ENCODE measurements around the gene PRR15L. TPM values are rescaled to one million over a fixed set of nuclear protein-coding genes. Genes with fewer than 3 reads are reported as not detected.
"Not testable (repeated sequence)": the region's sequence is repeated elsewhere in the genome, so short reads cannot be mapped to it uniquely, and the experiment has no call there.

The PRR15L gene
- total and polyA plus RNA-seq, 7 donors: 0.04 to 0.17 TPM; not detected in 5

GRCh38 chr17:47924785-47925677, 32.7 kb downstream of the PRR15L start:
- Histone ChIP-seq H3K36me3 (ENCODE audit: insufficient read depth in 1 of 2, low read depth in 1 of 2) (peaks cover 0 to 89% of the 10 kb centered on the region in 2 donors), H3K4me1 (no peaks in the 10 kb centered on the region), H3K27me3 (ENCODE audit: insufficient read depth in 3 of 3, low read length in 2 of 3) (no peaks in the 10 kb centered on the region), H3K9me3 (no peaks in the 10 kb centered on the region), H3K4me3 (no peak overlapping the region), H3K27ac (no peak overlapping the region)
- 83 to 91% (median 86%) methylated on average over 23 of the region's 23 CpGs for WGBS, 3 donors
- intact Hi-C loops (cut with DNase I): no loop called here
- DNase-seq: peak in 1 of 2 donors; percentile 51
- no peak for ATAC-seq
- TF ChIP-seq CTCF (IDR thresholded peaks at IDR 0.05): no peak

GRCh38 chr17:47919889-47920288, 37.8 kb downstream of the PRR15L start:
- ATAC-seq; H3K9me3 ChIP-seq; H3K27ac ChIP-seq; H3K4me3 ChIP-seq; H3K27me3 ChIP-seq (ENCODE audit: insufficient read depth in 3 of 3, low read length in 2 of 3); DNase-seq; intact Hi-C loops (cut with DNase I): not testable (repeated sequence)
- peaks cover 13% of the 10 kb centered on the region for H3K4me1 ChIP-seq
- peaks cover 0 to 72% of the 10 kb centered on the region in 2 donors for H3K36me3 ChIP-seq (ENCODE audit: insufficient read depth in 1 of 2, low read depth in 1 of 2)
- 95 to 97% (median 96%) methylated on average over 14 of the region's 14 CpGs for WGBS, 3 donors

GRCh38 chr17:47918991-47919390, 38.7 kb downstream of the PRR15L start:
- ATAC-seq (no peak), DNase-seq (no peak)
- H3K9me3 ChIP-seq: no peaks in the 10 kb centered on the region
- peaks cover 0 to 63% of the 10 kb centered on the region in 2 donors for H3K36me3 ChIP-seq (ENCODE audit: insufficient read depth in 1 of 2, low read depth in 1 of 2)
- H3K4me1 ChIP-seq: peaks cover 22% of the 10 kb centered on the region
- H3K4me3 ChIP-seq: no peak overlapping the region
- H3K27me3 ChIP-seq (ENCODE audit: insufficient read depth in 3 of 3, low read length in 2 of 3): no peaks in the 10 kb centered on the region
- intact Hi-C loops (cut with DNase I): no loop called here
- 95 to 97% (median 96%) methylated on average over 2 of the region's 2 CpGs for WGBS, 3 donors
- no peak overlapping the region for H3K27ac ChIP-seq
- TF ChIP-seq CTCF (IDR thresholded peaks at IDR 0.05): no peak

GRCh38 chr17:47918006-47918405, 39.7 kb downstream of the PRR15L start:
- no peaks in the 10 kb centered on the region for H3K27me3 ChIP-seq (ENCODE audit: insufficient read depth in 3 of 3, low read length in 2 of 3)
- intact Hi-C loops (cut with DNase I): no loop called here
- no peak overlapping the region for H3K4me3 ChIP-seq
- peaks cover 25% of the 10 kb centered on the region for H3K4me1 ChIP-seq
- H3K9me3 ChIP-seq: no peaks in the 10 kb centered on the region
- H3K27ac ChIP-seq: no peak overlapping the region
- 41 to 66% (median 48%) methylated on average over 2 of the region's 2 CpGs for WGBS, 3 donors
- DNase-seq (no peak), ATAC-seq (no peak)
- H3K36me3 ChIP-seq (ENCODE audit: insufficient read depth in 1 of 2, low read depth in 1 of 2): peaks cover 0 to 53% of the 10 kb centered on the region in 2 donors
- no peak for TF ChIP-seq CTCF (IDR thresholded peaks at IDR 0.05)

- WGBS, 3 donors: 46 to 81% (median 76%) methylated on average over 2 of the region's 2 CpGs
These were observed 40.1 kb downstream of the PRR15L start for GRCh38 chr17:47917581-47917980.

More at GRCh38 chr17:47917581-47917980, 40.1 kb downstream of the PRR15L start:
- no peak for TF ChIP-seq CTCF (IDR thresholded peaks at IDR 0.05)
- no peak overlapping the region for H3K27ac ChIP-seq
- intact Hi-C loops (cut with DNase I): no loop called here
- no peak overlapping the region for H3K4me3 ChIP-seq
- ATAC-seq: no peak
- DNase-seq: no peak
- H3K36me3 ChIP-seq (ENCODE audit: insufficient read depth in 1 of 2, low read depth in 1 of 2): peaks cover 0 to 49% of the 10 kb centered on the region in 2 donors
- no peaks in the 10 kb centered on the region for H3K27me3 ChIP-seq (ENCODE audit: insufficient read depth in 3 of 3, low read length in 2 of 3)
- H3K4me1 ChIP-seq: peaks cover 25% of the 10 kb centered on the region
- H3K9me3 ChIP-seq: no peaks in the 10 kb centered on the region

All from psoas muscle (tissue), 8 donors.